CD4-positive, alpha-beta memory T cell (primary cell): ENCODE measurements around the gene SMIM13. TPM values are rescaled to one million over a fixed set of nuclear protein-coding genes. Genes with fewer than 3 reads are reported as not detected.
A peak's percentile ranks its signal among the peaks of the same experiment; 100 is the strongest.

Source experiments
- CTCF ChIA-PET: fragments of 350-600 bp; sonication (Branson Sonifier 250); formaldehyde crosslinking; loops from one replicate; lab custom pipeline; 2021; ENCODE audit warnings: inconsistent platforms; ENCODE audit not compliant: partially characterized antibody; lab: Charles Lee
- POLR2A ChIA-PET: fragments of 350-600 bp; sonication (Branson Sonifier 250); formaldehyde crosslinking; loops from one replicate; lab custom pipeline; 2021; ENCODE audit not compliant: partially characterized antibody; lab: Charles Lee
- DNase-seq, 5 donors: peaks; one replicate each; pipeline versions ENCODE4 v3.0.0 to v3.0.0-alpha.2; 2020 to 2022; ENCODE audit warnings: mixed read lengths in 1 of 5
- H3K27ac ChIP-seq: one replicate; pipeline ENCODE4 v1.7.0; 2013; ENCODE audit warnings: low read depth, low read length
- H3K27me3 ChIP-seq: 2 replicates; pipeline ENCODE4 v1.7.0; 2013; ENCODE audit warnings: mild to moderate bottlenecking, low read length, moderate library complexity; ENCODE audit not compliant: insufficient read depth
- H3K36me3 ChIP-seq: 2 replicates; pipeline ENCODE4 v1.7.0; 2013; ENCODE audit warnings: mild to moderate bottlenecking, low read length, moderate library complexity; ENCODE audit not compliant: insufficient read depth
- H3K4me1 ChIP-seq: 2 replicates; pipeline ENCODE4 v1.7.0; 2013; ENCODE audit warnings: mild to moderate bottlenecking, low read length, moderate library complexity; ENCODE audit not compliant: insufficient read depth
- H3K4me3 ChIP-seq, 2 donors: one replicate each; pipeline ENCODE4 v1.7.0; 2013; ENCODE audit warnings: low read length in 2 of 2, mild to moderate bottlenecking in 1 of 2
- H3K9me3 ChIP-seq, 2 donors: one replicate each; pipeline ENCODE4 v1.7.0; 2013; ENCODE audit warnings: low read length in 2 of 2, control low read depth in 1 of 2; ENCODE audit not compliant: control insufficient read depth in 1 of 2
- H3K27ac Mint-ChIP-seq, 7 donors: one replicate each; pipeline ENCODE4 v1.8.0; 2020 to 2021; ENCODE audit warnings: mixed read lengths in 7 of 7, mild to moderate bottlenecking in 6 of 7, inconsistent platforms in 3 of 7, moderate library complexity in 3 of 7
- H3K27me3 Mint-ChIP-seq, 2 donors: one replicate each; pipeline ENCODE4 v1.8.0; 2020 to 2021; ENCODE audit warnings: mixed read lengths in 2 of 2
- H3K36me3 Mint-ChIP-seq, 2 donors: one replicate each; pipeline ENCODE4 v1.8.0; 2020 to 2021; ENCODE audit warnings: mixed read lengths in 2 of 2, inconsistent platforms in 1 of 2, mild to moderate bottlenecking in 1 of 2
- H3K4me1 Mint-ChIP-seq, 4 donors: one replicate each; pipeline ENCODE4 v1.8.0; 2020 to 2021; ENCODE audit warnings: mixed read lengths in 4 of 4, mild to moderate bottlenecking in 1 of 4
- H3K4me3 Mint-ChIP-seq, 8 donors: one replicate each; pipeline ENCODE4 v1.8.0; 2020 to 2021; ENCODE audit warnings: mixed read lengths in 8 of 8, mild to moderate bottlenecking in 7 of 8, moderate library complexity in 6 of 8, inconsistent platforms in 3 of 8
- H3K9me3 Mint-ChIP-seq, 8 donors: one replicate each; pipeline ENCODE4 v1.8.0; 2020 to 2021; ENCODE audit warnings: mixed read lengths in 8 of 8, mild to moderate bottlenecking in 5 of 8, inconsistent platforms in 3 of 8, moderate library complexity in 1 of 8
- intact Hi-C: fragments of 100-400 bp; cut with micrococcal nuclease; formaldehyde crosslinking; loops from one replicate; pipeline ENCODE4 v1.15.1; 2023
- polyA plus RNA-seq, 2 donors: library from polyadenylated mRNA; unstranded; fragments of 300-500 nt; fragmentation: Illumina TruSeq; gene quantifications; one replicate each; pipeline ENCODE4 v1.2.3, GENCODE V29; 2021
- total RNA-seq, 2 experiments: library from RNA; stranded (reverse); gene quantifications; one replicate each; pipeline ENCODE4 v1.2.3, GENCODE V29; 2021

Gene SMIM13
- total and polyA plus RNA-seq, 4 experiments from 2014 or later, result 2.1 to 6.1 (median 5.3) TPM

DNA sequence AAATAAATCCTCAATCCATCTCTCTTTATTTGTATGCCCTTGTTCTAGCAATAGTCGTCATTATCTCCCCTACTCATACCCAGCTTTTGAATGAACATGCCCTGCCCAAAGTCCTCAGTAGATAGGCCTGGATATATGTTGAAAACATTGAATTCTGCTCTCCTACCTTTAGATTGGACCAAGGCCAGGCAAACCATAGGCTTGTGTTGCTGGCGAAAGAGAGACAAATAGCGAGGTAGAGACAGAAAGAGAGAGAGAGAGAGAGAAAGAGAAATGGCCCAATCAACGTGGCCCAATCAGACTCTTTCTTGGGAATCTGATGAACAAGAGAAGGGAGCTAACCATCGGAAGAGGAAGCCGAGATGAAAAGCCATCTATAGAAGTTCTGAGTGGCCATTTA lies 93.7 kb downstream of the SMIM13 start:
- H3K4me3 Mint-ChIP-seq, result no peak overlapping the region
- POLR2A ChIA-PET, result no interaction called here
- Histone ChIP-seq H3K36me3 (peaks cover 51% of the 10 kb centered on the region), H3K27ac (no peak overlapping the region), H3K9me3 (no peaks in the 10 kb centered on the region), H3K4me1 (no peaks in the 10 kb centered on the region), H3K4me3 (no peak overlapping the region), H3K27me3 (no peaks in the 10 kb centered on the region)
- peak overlapping the region in 1 of 7 donors; percentile 5 for H3K27ac Mint-ChIP-seq
- CTCF ChIA-PET, result interaction anchor here (0.8 to 2.3 kb wide), 3 partner anchors 15 to 309 kb away, joined by 3 to 8 read pairs (median 3); no protein-coding TSS in a partner anchor
- H3K4me1 Mint-ChIP-seq, result peaks cover 0 to 2% (median 0%) of the 10 kb centered on the region in 4 donors
- no peak for DNase-seq
- H3K9me3 Mint-ChIP-seq, result peaks cover 0 to 4% (median 3%) of the 10 kb centered on the region in 8 donors
- intact Hi-C loops, result no loop called here
- H3K27me3 Mint-ChIP-seq, result no peaks in the 10 kb centered on the region
- peaks cover 89 to 91% of the 10 kb centered on the region in 2 donors for H3K36me3 Mint-ChIP-seq

Other genes starting within 250 kb of the SMIM13 start
- gene GCM2, start 211.8 kb upstream of the SMIM13 start, total RNA-seq, result not detected
- not detected for gene GCM2, start 211.8 kb upstream of the SMIM13 start, polyA plus RNA-seq
- gene SYCP2L, start 206.8 kb upstream of the SMIM13 start, total RNA-seq, result not detected
- not detected for gene SYCP2L, start 206.8 kb upstream of the SMIM13 start, polyA plus RNA-seq
- gene ELOVL2, start 49.5 kb upstream of the SMIM13 start, total RNA-seq, result not detected
- gene ELOVL2, start 49.5 kb upstream of the SMIM13 start, polyA plus RNA-seq, result not detected
- gene ERVFRD-1, start 17.9 kb downstream of the SMIM13 start, total RNA-seq, result not detected
- under 1 TPM; 0.05 to 0.29 TPM for gene ERVFRD-1, start 17.9 kb downstream of the SMIM13 start, polyA plus RNA-seq
- 10 to 100 TPM; 42.7 to 47.4 TPM for gene NEDD9, start 138.8 kb downstream of the SMIM13 start, total RNA-seq
- gene NEDD9, start 138.8 kb downstream of the SMIM13 start, polyA plus RNA-seq, result 10 to 100 TPM; 17.2 to 38.5 TPM